Muscle of back (tissue), 11 donors: ENCODE data around the gene ATMIN. TPM values are rescaled to one million over a fixed set of nuclear protein-coding genes. Genes with fewer than 3 reads are reported as not detected.

Experiments
- DNase-seq, 3 donors: peaks; one replicate each; pipeline versions ENCODE4 v3.0.0 to v3.0.0-alpha.2; 2013
- polyA plus RNA-seq, 10 donors: library from polyadenylated mRNA; unstranded; fragments of 120-200 nt; gene quantifications; one replicate each; pipeline ENCODE4 v1.2.1, GENCODE V29; 2013; ENCODE audit not compliant: insufficient read length in 10 of 10

ATMIN gene
- polyA plus RNA-seq, 10 donors = 26.7 to 38.0 (median 31.4) TPM

DNA sequence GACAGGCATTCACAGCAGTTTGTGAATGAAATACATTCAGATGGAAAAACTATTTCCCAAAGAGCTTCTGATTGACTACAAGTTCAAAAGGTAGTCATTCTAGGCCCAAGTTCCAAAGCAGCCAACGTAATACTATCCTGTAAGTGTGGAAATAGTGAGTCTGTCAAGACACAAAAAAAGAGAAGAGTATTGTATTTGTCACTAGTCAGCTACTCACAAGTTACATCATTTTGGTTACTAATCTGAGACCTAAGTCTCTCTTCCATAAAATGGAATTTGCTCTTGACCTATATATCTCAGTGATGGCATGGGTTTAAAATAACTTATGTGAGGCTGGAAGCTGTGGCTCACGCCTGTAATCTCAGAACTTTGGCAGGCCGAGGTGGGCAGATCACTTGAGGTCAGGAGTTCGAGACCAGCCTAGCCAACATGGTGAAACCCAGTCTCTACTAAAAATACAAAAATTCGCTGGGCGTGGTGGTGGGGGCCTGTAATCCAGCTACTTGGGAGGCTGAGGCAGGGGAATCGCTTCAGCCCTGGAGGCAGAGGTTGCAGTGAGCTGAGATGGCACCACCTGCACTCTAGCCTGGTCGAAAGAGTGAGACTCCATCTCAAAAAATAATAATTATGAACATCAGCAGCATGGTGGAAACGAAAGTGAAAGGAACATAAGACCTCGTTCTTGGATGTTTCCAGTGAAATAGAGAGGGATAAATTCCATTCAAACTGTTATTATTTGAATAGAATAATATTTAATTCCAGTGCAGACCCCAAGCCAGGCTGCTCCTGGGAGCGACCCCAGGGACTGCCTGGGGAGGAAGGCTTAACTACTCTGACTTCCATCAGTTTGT, 31.8 kb upstream of the ATMIN start:
- peak in 1 of 3 donors; percentile 8 for DNase-seq

GRCh38 chr16:81004646-81005353, 30.8 kb upstream of the ATMIN start:
- peak; percentile 57 to 78 (median 70) for DNase-seq

- DNase-seq = peak in 1 of 3 donors; percentile 24
Measured at GRCh38 chr16:81005610-81006161, 30.0 kb upstream of the ATMIN start.

DNA sequence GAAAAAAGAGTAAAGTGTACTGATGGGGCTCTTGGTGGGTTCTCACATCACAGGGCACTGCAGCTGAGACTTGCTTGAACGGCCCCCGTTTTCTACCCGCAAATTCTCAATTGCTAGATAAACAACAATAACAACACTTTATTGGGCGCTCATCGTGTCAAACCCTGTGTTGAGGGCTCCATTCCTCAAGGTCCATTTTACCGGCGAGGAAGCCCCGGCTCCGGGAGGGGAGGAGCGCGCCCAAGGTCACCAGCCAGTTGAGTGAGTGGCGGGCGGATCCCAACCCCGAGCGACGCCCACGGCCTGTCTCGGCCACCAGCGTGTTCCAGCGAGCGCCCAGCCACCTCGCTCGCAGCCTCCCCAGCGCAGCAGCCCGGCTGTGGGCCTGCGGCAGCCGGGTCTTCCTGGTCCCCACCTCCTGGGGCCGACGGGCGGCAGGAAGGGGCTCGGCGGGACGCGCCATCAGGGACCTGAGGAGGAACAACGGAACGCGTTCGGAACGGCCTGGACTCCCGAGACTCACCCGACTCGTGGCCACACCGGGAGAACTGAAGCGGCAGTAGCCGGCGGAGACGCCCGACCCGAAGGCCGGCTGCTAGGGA, 29.3 kb upstream of the ATMIN start:
- DNase-seq = no peak

- DNase-seq = peak; percentile 99 to 100 (median 99)
Measured at GRCh38 chr16:81006813-81007695, 28.6 kb upstream of the ATMIN start, which contains the start of the genes CENPN and CMC2. CENPN (plus strand) TSS chr16:81007214; CDS start chr16:81011940, 4,726 bp downstream. CMC2 (minus strand) TSS chr16:81006885; CDS start chr16:80997394, 9,491 bp downstream.

DNA sequence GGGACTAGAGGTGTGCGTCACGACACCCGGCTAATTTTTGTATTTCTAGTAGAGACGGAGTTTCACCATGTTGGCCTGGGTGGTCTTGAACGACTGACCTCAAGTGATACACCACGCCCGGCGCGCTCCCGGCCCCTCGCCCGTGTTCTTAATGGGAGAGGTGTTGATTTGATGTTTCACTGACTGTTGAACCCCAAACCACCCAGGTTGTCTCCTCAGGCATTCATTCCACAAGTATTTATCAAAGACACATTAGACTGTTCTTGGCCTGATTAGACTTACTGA, 27.2 kb upstream of the ATMIN start:
- no peak for DNase-seq

GRCh38 chr16:81012974-81013373, 22.7 kb upstream of the ATMIN start:
- no peak for DNase-seq

- DNase-seq = no peak
Measured at GRCh38 chr16:81014672-81015071, 21.0 kb upstream of the ATMIN start.

DNA sequence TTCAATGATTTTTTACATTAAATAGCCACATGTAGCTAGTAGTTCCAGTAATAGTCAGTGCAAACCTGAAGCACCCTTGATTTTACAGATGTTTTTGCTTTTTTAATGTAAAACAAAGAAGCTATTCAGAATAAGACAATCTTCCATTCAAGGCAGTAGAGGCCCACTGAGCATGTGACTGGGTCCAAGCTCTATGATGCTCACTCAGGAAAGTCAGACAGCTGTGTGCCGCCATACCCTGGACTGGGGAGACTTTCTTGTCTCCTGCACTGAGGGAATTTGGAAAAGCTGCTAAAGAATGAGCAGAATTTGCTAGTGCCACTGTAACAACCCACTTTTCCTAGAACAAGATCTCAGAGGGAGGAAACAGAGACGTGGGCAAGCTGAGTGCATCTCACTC, 17.1 kb upstream of the ATMIN start:
- DNase-seq = no peak

- no peak for DNase-seq
Measured at GRCh38 chr16:81026429-81026828, 9.2 kb upstream of the ATMIN start.

- DNase-seq = no peak
Measured at GRCh38 chr16:81029930-81030604, 5.6 kb upstream of the ATMIN start.

DNA sequence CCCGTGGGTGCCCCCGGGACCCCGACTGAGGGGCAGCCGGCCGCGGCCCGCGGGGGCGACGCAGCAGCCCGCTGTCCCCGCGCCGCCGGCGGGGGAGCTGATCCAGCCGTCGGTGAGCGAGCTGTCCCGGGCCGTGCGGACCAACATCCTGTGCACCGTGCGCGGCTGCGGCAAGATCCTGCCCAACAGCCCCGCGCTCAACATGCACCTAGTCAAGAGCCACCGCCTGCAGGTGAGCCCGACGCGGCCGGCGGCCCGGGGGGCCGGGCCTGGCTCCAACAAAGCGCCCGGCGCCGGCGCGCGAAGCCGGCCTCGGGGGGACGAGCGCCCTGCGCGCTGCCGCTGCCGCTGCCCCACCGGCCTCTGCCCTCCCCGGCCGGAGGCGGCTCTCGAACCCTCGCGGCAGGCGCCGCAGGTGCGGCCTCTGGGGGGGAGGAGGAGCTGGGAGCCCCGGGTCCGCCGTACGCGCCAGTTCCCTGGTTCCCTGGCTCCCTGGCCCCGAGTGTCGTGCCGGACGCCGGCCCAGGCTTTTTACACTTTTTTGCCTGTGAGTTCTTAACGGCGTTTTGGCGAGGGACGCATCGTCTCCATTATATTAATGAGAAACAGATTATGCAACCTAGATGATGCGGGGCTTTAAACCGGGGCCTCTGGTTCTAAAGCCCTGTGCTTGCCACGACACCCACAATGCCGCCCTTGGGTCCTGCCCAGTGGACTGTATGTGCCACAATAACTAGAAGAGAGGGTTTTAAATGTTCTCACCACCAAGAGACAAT, 521 bp downstream of the ATMIN start:
- DNase-seq = peak; percentile 6 to 55 (median 30)

DNA sequence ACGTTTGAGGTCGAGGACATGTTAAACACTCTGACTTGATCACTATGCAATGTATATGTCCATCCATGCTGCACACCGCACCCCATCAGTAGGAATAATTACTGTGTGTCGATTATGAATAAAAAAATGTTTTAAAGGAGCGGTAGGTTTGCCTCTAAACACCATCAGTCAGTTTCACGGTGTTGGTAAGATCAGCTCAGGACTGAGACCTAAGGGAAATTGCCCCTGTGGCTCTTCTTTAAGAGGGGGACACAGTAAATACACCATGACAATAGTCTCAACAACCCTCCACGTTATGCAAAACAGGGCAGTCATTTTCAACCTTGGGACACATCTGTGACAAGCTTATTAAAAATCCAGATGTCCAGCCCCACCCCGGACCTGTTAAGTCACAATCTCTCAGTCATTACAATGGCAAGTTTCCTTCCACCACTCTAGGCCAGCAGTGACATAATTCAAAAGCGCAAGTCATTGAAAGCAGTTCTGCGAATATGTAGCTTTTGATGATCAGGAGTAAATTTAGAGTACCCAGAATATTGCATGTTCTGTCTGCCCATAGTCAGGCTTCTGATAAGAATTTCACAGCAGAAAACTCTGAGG, 1.2 kb downstream of the ATMIN start:
- peak; percentile 7 to 22 (median 11) for DNase-seq

DNA sequence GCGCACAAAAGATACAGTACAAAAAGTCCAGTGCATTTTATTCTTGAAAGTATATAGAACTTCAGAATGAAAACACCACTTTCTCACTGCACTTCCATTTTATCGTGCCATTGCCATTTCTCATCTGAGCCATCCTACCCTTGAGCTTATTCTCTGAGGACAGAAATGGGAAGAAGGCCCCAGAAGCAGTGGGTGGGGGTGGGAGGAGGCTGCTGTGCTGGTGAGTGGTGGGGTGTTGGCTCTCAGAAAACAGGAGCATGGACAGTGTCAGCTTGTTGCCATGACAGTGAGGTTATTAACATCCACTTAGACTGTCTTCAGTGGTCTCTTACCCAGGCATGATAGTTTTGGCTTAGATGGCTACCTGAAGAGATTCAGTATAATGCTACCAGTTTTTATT, 4.5 kb downstream of the ATMIN start:
- DNase-seq = no peak

GRCh38 chr16:81040842-81041241, 5.2 kb downstream of the ATMIN start:
- DNase-seq = peak in 1 of 3 donors; percentile 26

DNA sequence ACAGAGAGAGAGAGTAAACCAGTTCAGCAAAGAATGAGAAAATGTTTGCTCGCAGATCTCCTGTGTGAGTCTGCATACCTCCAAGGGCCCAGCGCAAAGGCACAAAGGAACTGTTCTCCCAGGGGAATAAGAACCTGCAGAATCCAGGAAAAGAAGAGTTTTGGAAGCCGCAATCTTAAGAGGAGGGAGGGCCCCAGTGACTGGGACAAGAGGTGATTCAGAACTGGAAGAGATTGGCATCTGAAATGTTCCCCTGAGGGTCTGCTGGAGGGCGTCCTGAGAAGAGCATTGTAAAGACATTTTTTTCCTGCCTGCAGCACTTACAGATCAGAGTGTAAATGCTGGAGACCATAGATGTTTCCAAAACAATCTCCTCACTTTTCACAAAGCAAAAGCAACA, 6.1 kb downstream of the ATMIN start:
- DNase-seq = no peak

DNA sequence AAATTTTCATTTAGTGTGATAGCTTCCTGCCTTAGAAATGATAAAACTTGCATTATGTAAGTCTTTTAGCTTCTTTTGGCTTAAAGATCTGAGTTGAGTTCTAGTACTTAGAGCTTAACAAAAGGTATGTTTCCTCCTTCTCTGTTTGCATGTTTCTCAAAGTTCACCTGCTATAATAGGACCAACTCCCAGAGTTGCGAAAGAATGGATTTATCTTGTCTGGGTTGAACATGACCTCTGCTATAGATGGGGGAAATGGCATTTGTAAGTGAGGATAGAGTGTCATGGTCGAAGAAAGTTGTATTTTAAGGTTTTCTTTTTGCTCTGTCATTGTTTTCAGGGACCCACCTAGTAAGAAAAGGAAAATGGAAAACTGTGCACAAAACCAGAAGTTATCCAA, 7.2 kb downstream of the ATMIN start:
- DNase-seq = no peak

GRCh38 chr16:81053761-81054160, 18.1 kb downstream of the ATMIN start:
- no peak for DNase-seq

GRCh38 chr16:81060576-81061306, 25.1 kb downstream of the ATMIN start:
- no peak for DNase-seq
